A673 (cell line): ENCODE results near the gene ENAH. TPM values are rescaled to one million over a fixed set of nuclear protein-coding genes. Genes with fewer than 3 reads are reported as not detected.

Source experiments
- BruUV-seq: library from RNA; stranded (reverse); fragments of 400-500 nt; replicated peaks from 2 replicates; lab custom pipeline; 2021; lab: Mats Ljungman, UMichigan
- CTCF ChIA-PET: fragments of 300-600 bp; sonication (Branson Sonifier 250); formaldehyde crosslinking; loops from one replicate; lab custom pipeline; 2022; ENCODE audit warnings: antibody characterized with exemption; lab: Charles Lee
- POLR2A ChIA-PET: fragments of 300-600 bp; sonication (Branson Sonifier 250); formaldehyde crosslinking; loops from one replicate; lab custom pipeline; 2022; ENCODE audit warnings: antibody characterized with exemption; ENCODE audit not compliant: low non-redundant PET; lab: Charles Lee
- DNase-seq: peaks from one replicate; pipeline ENCODE4 v3.0.0-alpha.2; 2015; ENCODE audit warnings: low spot score
- H3K27ac ChIP-seq: fragments of 200-600 bp; sonication (generic); 2 replicates; pipeline ENCODE4 v1.5.1; 2016; ENCODE audit warnings: mixed run types, low read depth, mild to moderate bottlenecking, mixed read lengths, antibody characterized with exemption, low read length; ENCODE audit not compliant: poor library complexity, severe bottlenecking
- H3K27me3 ChIP-seq: fragments of 200-600 bp; sonication (generic); replicated peaks from 2 replicates; pipeline ENCODE4 v1.6.1; 2017; ENCODE audit warnings: mixed run types, low read depth, mild to moderate bottlenecking, mixed read lengths, antibody characterized with exemption, low read length; ENCODE audit not compliant: insufficient read depth, poor library complexity
- H3K36me3 ChIP-seq: fragments of 200-600 bp; sonication (generic); 2 replicates; pipeline ENCODE4 v1.6.1; 2016; ENCODE audit warnings: mixed run types, mild to moderate bottlenecking, mixed read lengths, antibody characterized with exemption, low read length; ENCODE audit not compliant: insufficient read depth, poor library complexity, severe bottlenecking
- H3K4me1 ChIP-seq: fragments of 200-600 bp; sonication (generic); 2 replicates; pipeline ENCODE4 v1.6.1; 2017; ENCODE audit warnings: mixed run types, mild to moderate bottlenecking, mixed read lengths, antibody characterized with exemption, low read length; ENCODE audit not compliant: insufficient read depth, poor library complexity, severe bottlenecking
- H3K4me3 ChIP-seq: fragments of 200-600 bp; sonication (generic); 2 replicates; pipeline ENCODE4 v1.5.1; 2016; ENCODE audit warnings: low read depth, mixed run types, mild to moderate bottlenecking, mixed read lengths, low read length; ENCODE audit not compliant: poor library complexity, severe bottlenecking
- H3K9me3 ChIP-seq: fragments of 200-600 bp; sonication (generic); 2 replicates; pipeline ENCODE4 v1.6.1; 2016; ENCODE audit warnings: mixed run types, low read depth, mild to moderate bottlenecking, mixed read lengths, antibody characterized with exemption, low read length; ENCODE audit not compliant: poor library complexity, severe bottlenecking
- EZH2 ChIP-seq: fragments of 200-600 bp; sonication (generic); IDR thresholded peaks from 2 replicates; pipeline ENCODE4 v1.6.1; 2017; ENCODE audit warnings: borderline replicate concordance, low read depth, mild to moderate bottlenecking, mixed read lengths, antibody characterized with exemption, low read length; ENCODE audit not compliant: poor library complexity, severe bottlenecking
- intact Hi-C: fragments of 100-400 bp; cut with micrococcal nuclease; formaldehyde crosslinking; loops from one replicate; pipeline ENCODE4 v1.10.0; 2022; ENCODE audit not compliant: unreplicated experiment
- total RNA-seq: library from RNA; stranded (reverse); gene quantifications from 2 replicates; pipeline ENCODE4 v1.2.3, GENCODE V29; 2021
- TF ChIP-seq, protein P1 (sequence below): fragments of 300-800, 200-600 bp; sonication (generic); conservative IDR thresholded peaks from 2 replicates; pipeline ENCODE4 v1.5.1; 2017; ENCODE audit warnings: low read depth, mild to moderate bottlenecking, antibody characterized with exemption, low read length, moderate library complexity, mixed read lengths

ENAH gene
- total RNA-seq, 1 experiment from 2014 or later, result 186 TPM

GRCh38 chr1:225601902-225602589 lies 50.9 kb downstream of the ENAH start:
- peak overlapping the region; percentile 11 for H3K27ac ChIP-seq
- BruUV-seq, result no TSS peak

DNA sequence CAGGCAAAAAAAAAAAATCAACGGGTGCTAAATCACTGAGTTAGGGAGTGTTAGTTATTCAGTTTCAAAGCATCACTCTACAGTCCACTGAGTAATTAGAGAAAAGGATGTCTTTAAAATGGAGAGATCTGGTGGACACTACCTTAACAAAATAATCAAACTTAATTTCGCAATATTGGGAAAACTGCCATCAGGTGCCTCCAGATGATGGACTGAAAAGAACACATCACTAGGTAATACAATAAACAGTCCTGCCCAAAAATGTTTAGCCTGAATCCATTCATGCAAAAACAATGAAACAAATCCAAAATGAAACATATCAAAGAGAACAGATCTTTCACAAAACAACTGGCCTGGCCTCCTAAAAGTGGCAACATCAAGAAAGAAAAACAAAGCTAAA lies 54.1 kb downstream of the ENAH start:
- no peak for DNase-seq
- POLR2A ChIA-PET, result no interaction called here
- Histone ChIP-seq H3K36me3 (no peaks in the 10 kb centered on the region), H3K4me3 (no peak overlapping the region), H3K9me3 (peaks cover 4% of the 10 kb centered on the region), H3K27me3 (no peaks in the 10 kb centered on the region), H3K4me1 (peaks cover 42% of the 10 kb centered on the region), H3K27ac (no peak overlapping the region)
- TF ChIP-seq, protein P1, sequence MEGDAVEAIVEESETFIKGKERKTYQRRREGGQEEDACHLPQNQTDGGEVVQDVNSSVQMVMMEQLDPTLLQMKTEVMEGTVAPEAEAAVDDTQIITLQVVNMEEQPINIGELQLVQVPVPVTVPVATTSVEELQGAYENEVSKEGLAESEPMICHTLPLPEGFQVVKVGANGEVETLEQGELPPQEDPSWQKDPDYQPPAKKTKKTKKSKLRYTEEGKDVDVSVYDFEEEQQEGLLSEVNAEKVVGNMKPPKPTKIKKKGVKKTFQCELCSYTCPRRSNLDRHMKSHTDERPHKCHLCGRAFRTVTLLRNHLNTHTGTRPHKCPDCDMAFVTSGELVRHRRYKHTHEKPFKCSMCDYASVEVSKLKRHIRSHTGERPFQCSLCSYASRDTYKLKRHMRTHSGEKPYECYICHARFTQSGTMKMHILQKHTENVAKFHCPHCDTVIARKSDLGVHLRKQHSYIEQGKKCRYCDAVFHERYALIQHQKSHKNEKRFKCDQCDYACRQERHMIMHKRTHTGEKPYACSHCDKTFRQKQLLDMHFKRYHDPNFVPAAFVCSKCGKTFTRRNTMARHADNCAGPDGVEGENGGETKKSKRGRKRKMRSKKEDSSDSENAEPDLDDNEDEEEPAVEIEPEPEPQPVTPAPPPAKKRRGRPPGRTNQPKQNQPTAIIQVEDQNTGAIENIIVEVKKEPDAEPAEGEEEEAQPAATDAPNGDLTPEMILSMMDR, result no peak
- no peak for TF ChIP-seq EZH2
- CTCF ChIA-PET, result no interaction called here
- no TSS peak for BruUV-seq
- intact Hi-C loops, result no loop called here

More at GRCh38 chr1:225601902-225602589, 50.9 kb downstream of the ENAH start:
- H3K9me3 ChIP-seq, result peaks cover 4% of the 10 kb centered on the region
- peaks cover 23% of the 10 kb centered on the region for H3K4me1 ChIP-seq
- H3K36me3 ChIP-seq, result no peaks in the 10 kb centered on the region
- intact Hi-C loops, result no loop called here
- ChIA-PET POLR2A (no interaction called here), CTCF (no interaction called here)
- TF ChIP-seq, protein P1, result no peak
- TF ChIP-seq EZH2, result no peak
- DNase-seq, result no peak
- no peaks in the 10 kb centered on the region for H3K27me3 ChIP-seq
- H3K4me3 ChIP-seq, result no peak overlapping the region

DNA sequence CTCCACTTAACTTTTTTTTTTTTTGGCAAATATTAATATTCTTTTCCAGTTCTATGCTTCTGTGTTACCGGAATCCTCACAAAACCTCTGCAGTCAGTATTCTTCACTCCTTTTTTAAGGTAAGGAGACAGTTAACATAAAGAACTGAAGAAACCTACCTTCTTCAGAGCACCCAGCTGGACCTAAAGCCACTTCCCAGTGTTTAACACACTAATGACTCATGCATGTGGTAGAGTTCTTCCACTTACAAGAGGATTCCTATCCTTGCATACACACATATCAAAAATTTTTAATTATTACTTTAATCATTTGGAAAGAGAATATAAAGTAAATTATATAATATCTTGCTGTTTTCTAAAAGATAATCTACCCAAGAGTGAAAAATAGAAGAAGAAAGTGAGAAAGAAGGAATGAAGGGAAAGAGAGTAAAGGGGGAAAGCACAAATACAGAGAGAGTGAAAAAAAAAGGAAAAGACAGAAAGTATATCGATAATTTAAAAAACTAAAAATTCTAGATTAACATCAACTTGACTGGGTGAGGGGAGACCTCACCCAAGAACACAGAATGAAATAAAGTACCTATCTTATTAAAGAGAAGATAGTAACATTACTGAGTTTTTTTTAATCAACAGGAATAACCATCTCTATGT lies 54.9 kb downstream of the ENAH start:
- Histone ChIP-seq H3K27me3 (no peaks in the 10 kb centered on the region), H3K27ac (no peak overlapping the region), H3K4me1 (peaks cover 37% of the 10 kb centered on the region), H3K4me3 (no peak overlapping the region), H3K9me3 (peaks cover 4% of the 10 kb centered on the region), H3K36me3 (no peaks in the 10 kb centered on the region)
- no TSS peak for BruUV-seq
- intact Hi-C loops, result no loop called here
- TF ChIP-seq, protein P1, result no peak
- TF ChIP-seq EZH2, result no peak
- ChIA-PET CTCF (interaction anchor here (0.7 kb wide), 1 partner anchor 326 kb away, joined by 4 read pairs; the partner anchor contains the start of gene PYCR2), POLR2A (no interaction called here)
- DNase-seq, result no peak
